NOMO-1 treated with DMSO at 0.1 percent for 48 hours (cell line): ENCODE measurements around the gene ZSCAN9.

Source experiments
- DNase-seq: peaks from one replicate; lab custom pipeline; 2025; ENCODE audit not compliant: unreplicated experiment; lab: John Stamatoyannopoulos, UW

Gene ZSCAN9

DNA sequence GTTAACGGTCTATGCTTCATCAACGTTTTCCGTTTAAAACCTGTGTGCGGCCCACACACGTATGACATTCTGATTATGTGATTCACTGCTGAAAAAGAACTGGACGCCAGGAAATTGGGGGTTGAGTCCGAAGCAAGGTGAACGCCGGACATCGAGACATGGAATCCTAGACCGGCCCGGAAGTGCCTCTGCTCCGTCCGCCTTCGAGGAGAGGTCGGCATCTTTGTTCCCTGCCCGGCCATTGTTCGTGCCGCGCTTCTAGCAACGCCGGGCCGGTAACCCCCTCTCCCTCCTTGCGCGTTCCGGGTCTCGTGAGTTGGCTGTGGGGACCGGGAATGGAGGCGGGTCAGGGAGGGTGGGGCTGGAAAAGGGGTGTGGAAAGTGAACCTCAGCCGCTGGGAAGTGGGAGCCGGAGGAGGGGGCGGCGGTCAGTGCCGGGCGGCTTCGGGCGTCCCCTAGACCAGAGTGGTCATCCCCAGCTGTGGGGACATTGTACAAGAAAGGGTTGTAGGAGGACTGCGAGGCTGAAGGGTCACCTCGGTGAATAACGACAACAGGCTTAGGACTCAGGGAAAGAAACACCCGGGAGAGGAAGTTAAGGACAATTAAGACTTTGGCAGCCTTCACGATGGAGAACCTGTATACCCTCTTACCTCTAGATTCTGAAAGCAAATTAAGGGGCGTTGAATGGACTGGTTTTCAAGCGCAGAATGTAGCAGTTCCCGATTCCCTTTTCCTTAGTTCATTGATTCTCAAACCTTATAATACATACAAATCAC is at the start of gene ZSCAN9:
ZSCAN9 (plus strand) TSS at position 220 of the 779 bp plus-strand sequence. CDS start 1,810 bp downstream, outside the sequence.
- peak; percentile 65 for DNase-seq

DNA sequence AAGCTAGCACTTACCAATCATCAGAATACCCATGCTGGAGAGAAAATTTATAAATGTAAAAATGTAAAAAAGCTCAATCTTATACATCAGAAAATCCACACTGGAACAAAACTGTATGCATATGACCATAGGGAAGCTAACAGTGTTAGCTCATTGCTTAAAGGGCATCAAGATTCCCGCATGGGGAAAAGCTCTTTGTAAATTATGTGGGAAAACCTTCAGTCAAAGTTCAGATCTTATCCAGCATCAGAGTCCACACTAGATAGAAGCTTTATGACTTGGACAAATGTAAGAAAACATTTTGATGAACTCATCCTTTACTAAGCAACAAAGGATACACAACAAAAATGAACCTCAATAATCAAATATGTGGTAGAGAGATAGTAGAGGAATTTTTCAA is 48.7 kb upstream of the ZSCAN9 start:
- no peak for DNase-seq

GRCh38 chr6:28182255-28182654 is 42.8 kb upstream of the ZSCAN9 start:
- DNase-seq = no peak

GRCh38 chr6:28188111-28188979 is 36.7 kb upstream of the ZSCAN9 start:
- DNase-seq = no peak

DNA sequence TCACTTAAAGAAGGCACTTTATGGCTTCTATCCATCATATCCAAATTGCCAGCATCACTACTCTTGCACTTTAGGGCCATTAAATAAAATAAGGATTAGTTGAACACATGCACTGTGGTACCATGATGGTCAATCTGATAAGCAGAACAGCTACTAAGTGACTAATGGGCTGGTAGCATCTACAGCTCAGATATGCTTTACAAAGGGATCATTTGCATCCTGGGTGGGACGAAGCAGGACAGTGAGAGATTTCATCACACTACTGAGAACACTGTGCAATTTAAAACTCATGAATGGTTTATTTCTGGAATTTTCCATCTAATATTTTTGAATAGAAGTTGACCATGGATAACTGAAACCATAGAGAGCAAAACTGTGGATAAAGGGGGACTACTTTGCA is 25.1 kb upstream of the ZSCAN9 start:
- no peak for DNase-seq

DNA sequence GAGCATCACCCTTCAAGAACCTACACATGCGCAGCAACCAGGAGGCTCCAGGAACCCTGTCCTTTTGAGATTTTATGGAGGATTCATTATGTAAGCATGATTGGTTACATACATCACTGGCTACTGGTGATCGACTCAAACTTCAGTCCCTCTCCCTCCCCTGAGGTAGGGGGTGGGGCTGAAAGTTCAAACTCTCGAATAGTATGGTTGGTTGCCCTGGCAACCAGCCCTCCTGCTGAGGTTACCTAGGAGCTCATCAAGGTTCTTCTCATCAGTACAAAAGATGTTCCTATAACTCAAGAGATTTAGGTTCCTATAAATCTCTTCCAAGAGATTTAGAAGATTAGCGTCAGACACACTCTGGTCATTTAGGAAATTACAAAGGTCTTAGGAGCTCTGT is 21.9 kb upstream of the ZSCAN9 start:
- DNase-seq = no peak

DNA sequence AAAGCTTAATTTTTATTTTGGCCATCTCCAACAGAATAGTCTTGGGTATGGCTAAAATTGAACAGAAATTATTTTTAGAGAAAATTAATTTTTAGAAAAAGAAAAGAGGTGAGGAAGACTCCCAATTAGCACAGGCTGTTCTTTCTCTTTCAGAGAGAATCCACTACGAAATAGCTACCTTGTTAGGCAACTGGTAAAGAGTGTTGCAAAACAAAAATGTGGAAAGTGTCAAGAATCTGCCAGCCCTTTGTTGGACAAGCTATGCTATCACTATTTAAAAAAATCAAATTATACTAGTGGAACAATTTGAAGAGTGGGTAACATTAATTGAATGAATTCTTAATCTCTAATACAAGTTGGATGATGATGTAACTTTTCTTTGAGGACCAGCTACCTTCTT is 19.2 kb upstream of the ZSCAN9 start:
- peak; percentile 50 for DNase-seq

DNA sequence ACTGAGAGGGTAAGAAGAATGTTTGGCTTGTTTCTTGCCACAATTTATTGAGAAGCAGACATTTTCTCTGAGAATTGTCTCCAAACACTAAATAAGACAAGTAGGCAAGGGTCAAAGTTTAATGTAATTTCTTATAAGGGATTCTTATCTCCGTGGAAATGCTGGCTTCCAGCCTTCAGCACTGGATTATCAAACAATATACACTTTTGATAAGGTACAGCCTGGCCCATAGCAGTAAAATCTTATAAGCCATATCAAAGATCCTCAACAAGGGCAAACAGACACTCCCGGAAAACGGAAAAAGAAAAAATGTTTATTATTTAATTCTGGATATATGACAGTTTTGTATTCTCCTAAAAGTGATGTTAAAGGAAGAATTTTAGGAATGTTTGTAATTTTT is 18.5 kb upstream of the ZSCAN9 start:
- DNase-seq = no peak

- DNase-seq = no peak
Observed at GRCh38 chr6:28206928-28207509, 18.1 kb upstream of the ZSCAN9 start.

GRCh38 chr6:28207510-28208110 is 17.5 kb upstream of the ZSCAN9 start:
- no peak for DNase-seq

- no peak for DNase-seq
Observed at GRCh38 chr6:28208111-28208659, 16.9 kb upstream of the ZSCAN9 start.

DNA sequence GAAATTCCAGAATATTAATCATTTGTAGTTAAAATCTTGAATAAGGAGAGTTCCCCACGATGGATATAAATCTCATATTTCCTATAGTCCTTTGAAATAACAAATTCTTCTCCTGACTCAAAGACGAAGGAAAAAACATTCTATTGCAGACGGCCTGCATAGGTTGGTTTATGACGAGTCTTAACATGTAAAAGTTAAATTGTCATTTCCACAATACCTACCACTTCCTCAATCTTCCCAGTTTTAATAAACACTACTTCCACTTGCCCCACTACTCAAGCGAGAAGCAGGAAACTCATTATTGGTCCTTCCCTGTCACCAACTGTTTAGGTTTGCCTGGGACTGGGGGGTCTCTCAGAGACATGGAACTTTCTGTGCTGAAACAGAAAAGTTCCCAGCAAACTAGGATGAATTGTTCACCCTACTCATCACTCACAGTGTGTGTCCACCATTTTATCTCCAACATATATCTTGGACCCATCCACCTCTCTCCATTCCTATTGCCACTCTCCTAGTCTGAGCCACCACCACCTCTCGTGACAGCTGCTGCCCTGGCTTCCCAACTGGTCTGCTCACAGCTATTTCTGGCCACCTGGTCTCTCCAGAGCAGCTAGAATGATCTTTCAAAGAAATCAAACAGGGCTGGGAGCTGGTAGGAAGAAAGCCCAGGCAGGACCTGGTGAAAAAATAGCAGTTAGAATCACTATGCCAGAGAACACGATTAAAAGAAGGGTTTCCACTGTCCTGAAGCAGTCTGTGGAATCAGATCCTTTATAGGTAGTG is 15.1 kb upstream of the ZSCAN9 start:
- DNase-seq = peak; percentile 20

- DNase-seq = no peak
Observed at GRCh38 chr6:28211840-28212509, 13.1 kb upstream of the ZSCAN9 start.

DNA sequence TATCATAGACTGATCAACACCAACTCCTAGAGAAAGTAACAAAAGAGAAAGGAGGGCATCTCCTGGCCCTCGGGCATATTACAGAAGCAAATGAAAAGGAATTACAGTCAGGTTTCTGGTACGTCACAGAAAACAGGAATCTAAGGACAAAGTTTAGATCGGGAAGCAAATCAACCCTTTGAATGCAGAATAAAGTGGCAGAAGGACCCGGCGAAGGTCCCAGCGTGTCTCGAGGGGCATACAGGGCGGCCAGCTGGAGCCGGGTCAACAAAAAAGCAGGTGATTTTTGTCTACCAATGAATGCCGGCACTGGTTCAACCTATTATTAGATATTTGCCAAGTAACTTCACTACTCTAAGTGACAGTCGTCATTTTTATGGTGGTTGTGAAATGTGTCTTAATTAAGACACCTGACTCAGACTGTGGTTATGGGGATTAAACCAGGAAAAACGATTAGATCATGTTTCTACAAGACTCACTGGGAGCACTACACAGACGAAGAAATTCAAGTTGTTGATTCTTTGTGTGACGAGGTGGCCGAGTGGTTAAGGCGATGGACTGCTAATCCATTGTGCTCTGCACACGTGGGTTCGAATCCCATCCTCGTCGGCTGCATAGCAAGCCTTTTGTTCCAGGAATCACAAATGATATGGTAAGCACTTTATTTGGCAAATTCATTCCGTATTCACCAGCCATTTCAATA is 12.4 kb upstream of the ZSCAN9 start:
- DNase-seq = peak; percentile 86

GRCh38 chr6:28213213-28213523 is 11.9 kb upstream of the ZSCAN9 start:
- DNase-seq = no peak

- DNase-seq = no peak
Observed at GRCh38 chr6:28215425-28215824, 9.7 kb upstream of the ZSCAN9 start.

DNA sequence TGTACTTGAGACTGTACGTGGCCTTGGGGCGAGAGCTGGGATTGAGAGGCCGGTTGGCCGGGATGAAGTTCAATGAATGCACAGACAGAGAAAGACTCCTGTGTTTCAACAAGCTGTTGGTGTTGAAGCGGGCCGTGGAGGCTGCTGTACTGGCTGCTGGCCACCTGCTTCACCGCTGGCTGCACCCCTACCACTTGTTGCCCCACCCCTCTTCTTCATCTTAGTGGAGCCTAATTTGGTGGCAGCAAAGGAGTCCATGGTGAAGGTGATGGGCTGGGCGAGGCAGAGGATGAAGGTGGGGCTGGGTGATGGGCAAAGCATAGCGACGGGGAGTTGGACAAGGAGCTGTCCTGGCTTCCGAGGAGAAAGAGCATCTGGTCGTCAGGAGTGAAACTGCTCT is 7.2 kb upstream of the ZSCAN9 start:
- DNase-seq = no peak

- DNase-seq = peak; percentile 43
Observed at GRCh38 chr6:28218312-28219248, 6.5 kb upstream of the ZSCAN9 start.
